PC-9 (cell line): ENCODE data around the gene PCDHGA8.
"Not testable (repeated sequence)": the region's sequence is repeated elsewhere in the genome, so short reads cannot be mapped to it uniquely, and the experiment has no call there.

Source experiments
- CTCF ChIP-seq: fragments of 200-600 bp; sonication (generic); conservative IDR thresholded peaks from 2 replicates; pipeline ENCODE4 v1.6.1; 2017; ENCODE audit warnings: mixed run types, antibody characterized with exemption, mild to moderate bottlenecking, moderate library complexity
- EZH2 ChIP-seq: fragments of 200-600 bp; sonication (generic); IDR thresholded peaks from 2 replicates; pipeline ENCODE4 v1.8.0; 2017; ENCODE audit warnings: antibody characterized with exemption, low read depth

- not testable (repeated sequence) for TF ChIP-seq CTCF, EZH2
Observed at GRCh38 chr5:141432726-141433125, 40.3 kb downstream of the PCDHGA8 start.
